HK-2 (cell line): ENCODE data around the gene CAMK2D.
"Not testable (repeated sequence)": the region's sequence is repeated elsewhere in the genome, so short reads cannot be mapped to it uniquely, and the experiment has no call there.

ENCODE experiments used
- DNase-seq: peaks from one replicate; pipeline ENCODE4 v3.0.0-alpha.2; 2018; ENCODE audit not compliant: unreplicated experiment

Gene CAMK2D

GRCh38 chr4:113761620-113762185 is at the start of gene CAMK2D:
TSS of gene CAMK2D (minus strand) at chr4:113761738. CDS start at chr4:113761068, 670 bp downstream.
- peak; percentile 90 for DNase-seq

GRCh38 chr4:113810906-113811305 is 49.4 kb upstream of the CAMK2D start:
- no peak for DNase-seq

GRCh38 chr4:113809311-113809710 is 47.8 kb upstream of the CAMK2D start:
- no peak for DNase-seq

- no peak for DNase-seq
Observed at GRCh38 chr4:113806850-113807249, 45.3 kb upstream of the CAMK2D start.

GRCh38 chr4:113801882-113802281 is 40.3 kb upstream of the CAMK2D start:
- DNase-seq = no peak

- not testable (repeated sequence) for DNase-seq
Observed at GRCh38 chr4:113796381-113796780, 34.8 kb upstream of the CAMK2D start.

- no peak for DNase-seq
Observed at GRCh38 chr4:113790478-113790877, 28.9 kb upstream of the CAMK2D start.

GRCh38 chr4:113788888-113789287 is 27.4 kb upstream of the CAMK2D start:
- DNase-seq = no peak

- no peak for DNase-seq
Observed at GRCh38 chr4:113785781-113786180, 24.2 kb upstream of the CAMK2D start.

GRCh38 chr4:113784497-113785250 is 23.1 kb upstream of the CAMK2D start:
- DNase-seq = no peak

GRCh38 chr4:113783701-113784100 is 22.2 kb upstream of the CAMK2D start:
- no peak for DNase-seq

GRCh38 chr4:113783289-113783688 is 21.8 kb upstream of the CAMK2D start:
- no peak for DNase-seq

- no peak for DNase-seq
Observed at GRCh38 chr4:113781439-113782040, 20.0 kb upstream of the CAMK2D start.

- DNase-seq = no peak
Observed at GRCh38 chr4:113776679-113777078, 15.1 kb upstream of the CAMK2D start.

GRCh38 chr4:113776016-113776415 is 14.5 kb upstream of the CAMK2D start:
- no peak for DNase-seq

GRCh38 chr4:113773756-113774155 is 12.2 kb upstream of the CAMK2D start:
- no peak for DNase-seq

- DNase-seq = no peak
Observed at GRCh38 chr4:113773014-113773413, 11.5 kb upstream of the CAMK2D start.

GRCh38 chr4:113772319-113772718 is 10.8 kb upstream of the CAMK2D start:
- no peak for DNase-seq

GRCh38 chr4:113769744-113770143 is 8.2 kb upstream of the CAMK2D start:
- DNase-seq = no peak

GRCh38 chr4:113768952-113769351 is 7.4 kb upstream of the CAMK2D start:
- no peak for DNase-seq

GRCh38 chr4:113766882-113767281 is 5.3 kb upstream of the CAMK2D start:
- DNase-seq = no peak

- DNase-seq = no peak
Observed at GRCh38 chr4:113764720-113765264, 3.3 kb upstream of the CAMK2D start.

GRCh38 chr4:113763923-113764322 is 2.4 kb upstream of the CAMK2D start:
- not testable (repeated sequence) for DNase-seq
